Pancreas (tissue), 10 donors: ENCODE results near the gene OBSL1. TPM values are rescaled to one million over a fixed set of nuclear protein-coding genes. Genes with fewer than 3 reads are reported as not detected.

ENCODE experiments used
- ATAC-seq, 4 donors: fragments of 200-7000 bp; cut with Tn5 transposase; one replicate each; pipeline versions ENCODE4 v1.8.0 to v1.9.1; 2020; ENCODE audit warnings: mild to moderate bottlenecking in 4 of 4, moderate library complexity in 4 of 4
- DNase-seq, 6 donors: peaks; one replicate each; pipeline ENCODE4 v3.0.0-alpha.2; 2020
- FAIRE-seq: peaks from 2 replicates; lab custom pipeline; 2012; peaks lifted over from hg19 to GRCh38; lab: Jason Lieb, UNC
- H3K27ac ChIP-seq, 4 donors: fragments of 200-600 bp; sonication (generic); 1 replicate in 3 of 4; 2 replicates in 1 of 4; pipeline versions ENCODE4 v1.5.0 to v1.8.0; 2020
- H3K27me3 ChIP-seq, 4 donors: fragments of 200-600 bp; one replicate each; pipeline ENCODE4 v1.8.0; 2021
- H3K36me3 ChIP-seq, 3 donors: fragments of 200-600 bp; sonication (generic) in 1 of 3; one replicate each; pipeline versions ENCODE4 v1.5.0 to v1.8.0; 2020 to 2021
- H3K4me1 ChIP-seq, 3 donors: fragments of 200-600 bp; one replicate each; pipeline ENCODE4 v1.8.0; 2021
- H3K4me3 ChIP-seq, 4 donors: fragments of 200-600 bp; sonication (generic) in 2 of 4; one replicate each; pipeline versions ENCODE4 v1.5.0 to v1.8.0; 2020 to 2021
- H3K9me3 ChIP-seq, 4 donors: fragments of 200-600 bp; one replicate each; pipeline ENCODE4 v1.8.0; 2021
- WGBS, 2 donors: extraction: QIAGEN DNeasy Blood & Tissue Kit; methylation state at CpG; one replicate each; pipeline ENCODE4 v1.1.7; 2013; 5-methylcytosine and 5-hydroxymethylcytosine counted together
- intact Hi-C, 3 donors: fragments of 100-400 bp; cut with DNase I; formaldehyde crosslinking; loops; one replicate each; pipeline versions ENCODE4 v1.11.1 to v1.14.2; 2022
- polyA plus RNA-seq, 2 donors: library from polyadenylated mRNA; stranded (reverse); fragments of 200-250 nt; gene quantifications; one replicate each; pipeline ENCODE4 v1.2.3, GENCODE V29; 2013
- total RNA-seq, 6 donors: library from RNA; stranded (reverse); fragmentation: NEBNext Ultra II Directional in 4 of 6; extraction: Animal tissue kit (Norgen Biotek cat#: 25700) in 4 of 6; gene quantifications; one replicate each; pipeline versions ENCODE4 v1.2.1 to v1.2.4, GENCODE V29; 2021 to 2023
- TF ChIP-seq, protein P1 (sequence below), 4 donors: fragments of 200-600 bp; sonication (generic) in 3 of 4; IDR thresholded peaks; one replicate each; pipeline versions ENCODE4 v1.5.0 to v1.8.0; 2021; ENCODE audit warnings: antibody characterized with exemption in 4 of 4
- donor health status: healthy with polysubstance abuse.
- donor health status: DM: no; HTN: no; CAD: no; lungs with moderate emphysema.
- donor health status: DM: no; HTN: no; CAD: no.
- donor health status: control.
- donor health status: control.
- donor health status: Bipolar disorder and iron deficiency.
- donor health status: DM: yes; HTN: yes; CAD: no.
- donor health status: DM: no; HTN: no; CAD: no.
- donor health status: DM: no; HTN: no; CAD: no.
- donor health status: DM: yes; HTN: yes; CAD: no.

Gene OBSL1
- total and polyA plus RNA-seq, 8 donors, result 54.7 to 332 (median 74.0) TPM

DNA sequence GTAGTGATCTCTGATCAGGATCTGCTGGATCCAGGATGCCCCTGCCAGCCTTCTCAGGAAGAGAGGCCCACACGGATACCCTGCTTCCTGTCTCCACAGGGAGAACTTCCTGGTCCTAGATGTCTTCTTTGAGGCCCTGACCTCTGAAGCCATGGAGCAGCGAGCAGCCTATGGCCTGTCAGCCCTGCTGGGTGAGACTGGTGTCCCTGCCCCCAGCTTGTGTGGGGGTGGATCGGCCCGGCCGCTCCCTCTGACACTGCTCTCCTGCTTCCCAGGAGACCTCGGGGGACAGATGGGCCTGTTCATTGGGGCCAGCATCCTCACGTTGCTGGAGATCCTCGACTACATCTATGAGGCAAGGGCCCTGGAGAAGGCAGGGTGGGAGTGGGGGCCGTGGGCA, 34.4 kb downstream of the OBSL1 start:
- TF ChIP-seq, protein P1, sequence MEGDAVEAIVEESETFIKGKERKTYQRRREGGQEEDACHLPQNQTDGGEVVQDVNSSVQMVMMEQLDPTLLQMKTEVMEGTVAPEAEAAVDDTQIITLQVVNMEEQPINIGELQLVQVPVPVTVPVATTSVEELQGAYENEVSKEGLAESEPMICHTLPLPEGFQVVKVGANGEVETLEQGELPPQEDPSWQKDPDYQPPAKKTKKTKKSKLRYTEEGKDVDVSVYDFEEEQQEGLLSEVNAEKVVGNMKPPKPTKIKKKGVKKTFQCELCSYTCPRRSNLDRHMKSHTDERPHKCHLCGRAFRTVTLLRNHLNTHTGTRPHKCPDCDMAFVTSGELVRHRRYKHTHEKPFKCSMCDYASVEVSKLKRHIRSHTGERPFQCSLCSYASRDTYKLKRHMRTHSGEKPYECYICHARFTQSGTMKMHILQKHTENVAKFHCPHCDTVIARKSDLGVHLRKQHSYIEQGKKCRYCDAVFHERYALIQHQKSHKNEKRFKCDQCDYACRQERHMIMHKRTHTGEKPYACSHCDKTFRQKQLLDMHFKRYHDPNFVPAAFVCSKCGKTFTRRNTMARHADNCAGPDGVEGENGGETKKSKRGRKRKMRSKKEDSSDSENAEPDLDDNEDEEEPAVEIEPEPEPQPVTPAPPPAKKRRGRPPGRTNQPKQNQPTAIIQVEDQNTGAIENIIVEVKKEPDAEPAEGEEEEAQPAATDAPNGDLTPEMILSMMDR (IDR thresholded peaks at IDR 0.05), result no peak
- ATAC-seq (no peak), FAIRE-seq (no peak), DNase-seq (peak in 1 of 6 donors; percentile 72)
- intact Hi-C loops, result loop anchor here in 1 of 3 donors (10.0 kb wide), 2 partner anchors 72 to 108 kb away; no protein-coding TSS in a partner anchor
- no peak overlapping the region for H3K4me3 ChIP-seq
- WGBS, 2 donors, result 37 to 38% methylated on average over 9 of the region's 9 CpGs
- no peaks in the 10 kb centered on the region for H3K9me3 ChIP-seq
- no peak overlapping the region for H3K27ac ChIP-seq
- peaks cover 2 to 26% (median 19%) of the 10 kb centered on the region in 3 donors for H3K36me3 ChIP-seq
- no peaks in the 10 kb centered on the region for H3K27me3 ChIP-seq
- peaks cover 0 to 5% (median 4%) of the 10 kb centered on the region in 3 donors for H3K4me1 ChIP-seq

DNA sequence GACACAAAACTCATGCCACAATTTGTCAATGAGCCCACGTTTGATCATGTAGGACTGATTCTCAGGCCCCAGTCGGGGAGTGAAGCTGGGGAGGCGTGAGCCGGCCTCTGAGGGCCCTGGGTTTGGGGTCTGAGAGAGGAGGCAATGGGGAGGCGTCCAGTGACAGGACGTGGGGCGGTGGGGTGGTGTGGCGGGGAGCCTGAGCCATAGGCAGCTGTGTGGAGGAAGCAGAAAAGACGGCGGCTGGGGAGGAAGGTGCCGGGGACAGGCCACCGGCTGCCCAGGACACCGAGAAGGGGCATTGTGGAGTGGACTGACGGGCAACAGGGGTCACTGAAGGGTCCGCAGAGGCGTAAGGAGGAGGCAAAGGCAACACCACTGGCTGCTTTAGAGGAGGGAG, 34.9 kb downstream of the OBSL1 start:
- H3K36me3 ChIP-seq, result peaks cover 2 to 26% (median 19%) of the 10 kb centered on the region in 3 donors
- H3K27me3 ChIP-seq, result no peaks in the 10 kb centered on the region
- intact Hi-C loops, result loop anchor here in 1 of 3 donors (10.0 kb wide), 2 partner anchors 72 to 108 kb away; no protein-coding TSS in a partner anchor
- H3K4me3 ChIP-seq, result no peak overlapping the region
- FAIRE-seq (no peak), ATAC-seq (no peak), DNase-seq (no peak)
- WGBS, 2 donors, result 66 to 75% methylated on average over 16 of the region's 16 CpGs
- H3K27ac ChIP-seq, result no peak overlapping the region
- peaks cover 0 to 4% (median 1%) of the 10 kb centered on the region in 3 donors for H3K4me1 ChIP-seq
- no peaks in the 10 kb centered on the region for H3K9me3 ChIP-seq
- TF ChIP-seq, protein P1 (IDR thresholded peaks at IDR 0.05), result no peak

DNA sequence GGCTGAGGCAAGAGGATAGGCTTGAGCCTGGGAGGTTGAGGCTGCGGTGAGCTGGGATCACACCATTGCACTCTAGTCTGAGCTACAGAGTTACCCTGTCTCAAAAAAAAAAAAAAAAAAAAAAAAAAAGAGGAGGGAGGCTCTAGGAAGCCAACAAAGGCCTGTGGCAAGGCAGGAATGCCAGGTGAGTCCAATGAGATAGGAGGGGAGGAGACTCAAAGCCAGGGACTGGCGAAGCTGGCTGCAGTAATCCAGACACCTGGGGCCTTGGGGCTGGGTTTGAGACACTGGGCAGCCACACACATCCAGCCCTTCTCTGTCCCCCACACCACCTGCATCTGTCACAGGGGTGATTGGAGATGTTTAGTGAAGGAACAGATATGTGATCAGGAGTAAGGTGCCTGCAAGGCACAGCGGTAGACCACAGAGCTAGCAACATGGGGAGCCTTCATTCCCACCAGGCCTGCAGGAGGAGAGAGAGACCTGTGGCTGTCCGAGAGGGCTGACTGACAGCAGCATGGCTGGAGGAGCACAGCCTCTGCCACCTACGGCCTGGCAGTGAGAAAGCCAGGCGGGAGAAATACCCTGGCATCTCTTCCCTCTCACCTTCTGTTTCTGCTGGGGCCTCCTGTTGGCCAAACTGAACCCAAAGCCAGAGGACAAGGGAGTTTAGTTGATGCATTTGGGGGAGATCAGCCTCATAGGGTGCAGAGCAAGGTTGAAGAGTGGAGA, 37.2 kb downstream of the OBSL1 start:
- 70 to 75% methylated on average over 6 of the region's 6 CpGs for WGBS, 2 donors
- no peaks in the 10 kb centered on the region for H3K4me1 ChIP-seq
- no peak for ATAC-seq
- TF ChIP-seq, protein P1 (IDR thresholded peaks at IDR 0.05), result no peak
- no peak for FAIRE-seq
- peaks cover 0 to 10% (median 0%) of the 10 kb centered on the region in 4 donors for H3K27me3 ChIP-seq
- no peak for DNase-seq
- intact Hi-C loops, result loop anchor here in 2 of 3 donors (5.0 to 10.0 kb wide), 3 partner anchors 67 to 111 kb away; no protein-coding TSS in a partner anchor
- H3K27ac ChIP-seq, result no peak overlapping the region
- H3K9me3 ChIP-seq, result no peaks in the 10 kb centered on the region
- H3K36me3 ChIP-seq, result peaks cover 0 to 7% (median 6%) of the 10 kb centered on the region in 3 donors
- H3K4me3 ChIP-seq, result no peak overlapping the region

DNA sequence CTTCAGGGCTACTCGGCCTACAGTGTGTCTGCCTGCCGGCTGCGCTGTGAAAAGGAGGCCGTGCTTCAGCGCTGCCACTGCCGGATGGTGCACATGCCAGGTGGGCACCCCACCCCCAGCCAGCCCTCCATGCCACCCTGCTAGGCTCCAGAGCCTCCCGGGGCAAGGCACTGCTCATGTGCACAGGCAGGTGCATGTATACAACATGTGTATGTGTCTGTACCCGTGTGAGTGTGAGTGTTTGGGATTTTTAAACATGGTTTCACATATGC, 39.0 kb downstream of the OBSL1 start:
- WGBS, 2 donors, result 64 to 76% methylated on average over 8 of the region's 8 CpGs
- FAIRE-seq, result no peak
- no peak overlapping the region for H3K4me3 ChIP-seq
- H3K9me3 ChIP-seq, result no peaks in the 10 kb centered on the region
- peak in 1 of 6 donors; percentile 56 for DNase-seq
- peaks cover 0 to 17% (median 0%) of the 10 kb centered on the region in 4 donors for H3K27me3 ChIP-seq
- ATAC-seq, result no peak
- H3K27ac ChIP-seq, result no peak overlapping the region
- H3K4me1 ChIP-seq, result no peaks in the 10 kb centered on the region
- H3K36me3 ChIP-seq, result no peaks in the 10 kb centered on the region
- TF ChIP-seq, protein P1 (IDR thresholded peaks at IDR 0.05), result no peak
- intact Hi-C loops, result loop anchor here in 2 of 3 donors (5.0 to 10.0 kb wide), 3 partner anchors 65 to 112 kb away; no protein-coding TSS in a partner anchor
